Urothelium cell line (cell line): ENCODE data around the gene PROC.

Experiments
- DNase-seq: peaks from one replicate; pipeline ENCODE4 v3.0.0; 2011; ENCODE audit warnings: low spot score, mixed read lengths
- FAIRE-seq: peaks from 2 replicates; lab custom pipeline; 2011; peaks lifted over from hg19 to GRCh38; lab: Jason Lieb, UNC

The PROC gene

GRCh38 chr2:127453392-127454171, 35.4 kb downstream of the PROC start:
- no peak for FAIRE-seq
- DNase-seq: no peak

GRCh38 chr2:127454595-127455565, 36.7 kb downstream of the PROC start:
- FAIRE-seq (no peak), DNase-seq (no peak)

DNA sequence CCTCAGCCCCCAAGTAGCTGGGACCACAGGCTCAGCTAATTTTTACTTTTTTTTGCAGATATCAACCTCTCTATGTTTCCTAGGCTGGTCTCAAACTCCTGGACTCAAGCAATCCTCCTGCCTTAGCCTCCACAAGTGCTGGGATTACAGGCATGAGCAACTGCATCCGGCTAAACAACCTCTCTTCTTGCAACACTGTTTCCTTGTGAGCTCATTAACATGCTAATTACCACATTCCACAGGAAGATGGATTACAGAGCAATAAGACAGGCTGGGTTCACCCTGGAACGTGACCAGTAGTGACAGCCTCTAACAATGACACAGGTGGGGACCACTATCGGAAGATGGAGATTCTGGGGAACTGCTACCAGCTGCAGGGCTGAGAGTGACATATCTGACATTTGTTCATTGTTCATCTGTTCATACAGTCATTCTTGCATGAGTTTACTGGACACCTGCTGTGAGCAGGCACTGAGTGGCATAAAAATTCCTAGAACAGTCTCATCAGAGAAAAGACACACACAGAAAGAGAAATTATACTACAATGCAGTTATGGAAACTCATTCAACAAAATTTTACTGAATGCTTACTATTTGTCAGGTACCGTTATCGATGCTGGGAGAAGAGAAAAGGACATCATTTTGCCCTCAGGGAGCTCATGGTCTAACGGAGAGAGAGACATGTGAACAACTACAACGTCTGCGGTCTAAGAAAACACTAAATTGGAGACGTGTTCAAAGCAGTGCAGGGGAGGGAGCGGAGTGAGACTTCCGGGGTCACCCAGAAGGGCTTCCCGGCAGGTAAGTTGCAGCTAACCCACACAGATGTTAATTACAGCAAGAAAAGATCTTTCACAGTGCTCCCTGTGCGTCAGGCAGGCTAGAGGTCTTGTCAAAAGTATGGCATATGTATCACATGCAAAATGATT, 37.6 kb downstream of the PROC start:
- no peak for FAIRE-seq
- DNase-seq: no peak

- no peak for DNase-seq
- FAIRE-seq: no peak
Observed at GRCh38 chr2:127456960-127457359, 38.7 kb downstream of the PROC start.

- DNase-seq (no peak), FAIRE-seq (no peak)
Observed at GRCh38 chr2:127462461-127462860, 44.2 kb downstream of the PROC start.

- no peak for FAIRE-seq
- DNase-seq: no peak
Observed at GRCh38 chr2:127463155-127463991, 45.1 kb downstream of the PROC start.

- no peak for DNase-seq
- FAIRE-seq: no peak
Observed at GRCh38 chr2:127464470-127465257, 46.4 kb downstream of the PROC start.

DNA sequence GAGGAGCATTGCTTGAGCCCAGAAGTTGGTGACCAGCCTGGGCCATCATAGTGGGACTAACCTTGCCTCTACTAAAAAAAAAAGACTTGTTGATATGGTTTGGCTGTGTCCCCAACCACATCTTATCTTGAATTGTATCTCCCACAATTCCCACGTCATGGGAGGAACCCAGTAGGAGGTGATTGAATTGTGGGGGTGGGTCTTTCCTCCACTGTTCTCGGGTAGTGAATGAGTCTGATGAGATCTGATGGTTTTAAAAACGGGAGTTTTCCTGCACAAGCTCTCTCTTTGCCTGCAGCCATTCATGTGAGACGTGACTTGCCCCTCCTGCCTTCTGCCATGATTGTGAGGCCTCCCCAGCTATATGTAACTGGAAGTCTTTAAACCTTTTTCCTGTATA, 47.0 kb downstream of the PROC start:
- no peak for DNase-seq
- no peak for FAIRE-seq

- DNase-seq: no peak
- FAIRE-seq: no peak
Observed at GRCh38 chr2:127469051-127469450, 50.8 kb downstream of the PROC start.

- FAIRE-seq: no peak
- no peak for DNase-seq
Observed at GRCh38 chr2:127469974-127470373, 51.7 kb downstream of the PROC start.

DNA sequence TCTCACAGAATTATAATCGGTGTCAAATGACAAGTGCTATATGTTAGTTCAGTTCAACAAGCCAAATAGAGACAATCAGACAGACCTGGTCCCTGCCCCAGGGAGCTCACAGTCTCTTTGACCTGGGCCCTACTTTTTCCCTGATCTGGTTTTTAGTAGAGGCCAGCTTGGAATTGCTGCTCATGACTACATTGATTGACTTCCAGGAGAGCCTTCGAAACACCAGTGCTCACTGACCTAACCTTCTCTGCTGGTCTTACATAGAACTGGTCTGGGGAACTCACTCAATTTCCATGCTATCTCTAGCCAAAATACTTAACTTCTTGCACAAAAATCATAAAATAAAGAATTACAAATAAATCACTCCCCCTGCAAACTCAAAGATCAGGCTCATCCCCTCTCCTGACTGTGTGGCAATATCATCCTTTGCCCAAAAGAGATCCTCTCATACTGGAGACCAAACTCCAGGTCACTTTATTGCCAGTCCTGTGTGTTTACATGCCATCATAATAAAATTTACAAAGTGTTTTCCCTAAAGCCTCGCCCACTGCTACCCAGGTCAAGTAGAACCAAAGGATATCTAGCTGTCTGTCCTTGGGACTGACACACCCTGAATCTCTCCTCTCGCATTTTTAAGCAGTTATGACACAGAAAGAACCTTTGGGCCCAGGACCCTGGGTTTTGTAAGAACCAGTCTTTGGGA, 53.2 kb downstream of the PROC start:
- DNase-seq (no peak), FAIRE-seq (no peak)

DNA sequence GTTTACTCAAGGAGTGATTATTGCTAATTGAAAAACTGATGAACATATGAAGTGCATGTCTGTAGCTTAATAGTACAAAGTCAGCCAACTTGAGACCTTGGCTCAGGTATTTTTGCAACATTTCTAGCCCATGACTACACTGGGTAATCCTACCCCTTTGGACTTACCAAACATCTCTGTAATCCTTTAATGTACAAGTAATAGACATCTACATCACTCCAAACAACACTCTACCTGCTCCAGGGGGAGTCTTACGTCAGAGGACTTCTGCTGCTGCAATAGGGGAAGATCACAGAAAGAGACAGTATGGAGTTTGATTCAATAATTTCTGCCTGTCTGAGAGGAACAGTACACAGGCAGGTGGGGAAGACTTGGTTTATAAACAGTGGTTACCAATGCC, 54.0 kb downstream of the PROC start:
- FAIRE-seq: no peak
- DNase-seq: no peak

DNA sequence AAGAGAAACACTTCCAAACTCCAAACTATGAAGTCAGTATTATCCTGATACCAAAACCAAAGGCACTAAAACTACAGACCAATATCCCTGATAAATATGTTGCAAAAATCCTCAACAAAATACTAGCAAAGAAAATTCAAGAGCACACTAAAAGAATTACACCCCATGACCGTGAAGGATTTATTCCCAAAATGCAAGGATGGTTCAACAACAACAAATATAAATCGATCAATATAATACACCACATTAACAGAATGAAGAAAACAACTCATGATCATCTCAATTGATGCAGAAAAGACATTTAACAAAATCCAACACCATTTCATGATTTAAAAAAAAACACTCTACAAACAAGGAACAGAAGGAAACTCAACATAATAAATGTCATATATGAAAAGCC, 57.6 kb downstream of the PROC start:
- FAIRE-seq: no peak

More for the DNA sequence above, 57.6 kb downstream of the PROC start:
- DNase-seq: no peak
